ENCODE measurements around the gene NONO.
"Not testable (repeated sequence)": the region's sequence is repeated elsewhere in the genome, so short reads cannot be mapped to it uniquely, and the experiment has no call there.

NONO gene

DNA sequence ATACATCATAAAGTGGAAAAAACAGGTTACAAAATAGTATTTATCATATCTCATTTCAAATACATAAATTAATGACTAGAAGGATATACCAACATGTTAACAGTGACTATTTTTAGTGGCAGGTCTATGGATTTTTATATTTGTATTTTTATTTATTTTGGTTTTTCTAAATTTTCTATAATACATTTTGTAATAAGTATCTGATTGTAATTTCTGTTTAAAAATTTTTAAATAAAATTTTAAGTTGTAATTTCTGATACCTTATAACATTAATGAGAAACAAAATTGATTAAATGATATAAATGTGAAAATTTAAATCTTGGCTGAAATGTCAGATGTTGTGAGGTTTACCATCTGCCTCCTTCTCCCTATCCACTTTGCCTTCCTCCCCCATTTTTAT lies 2.5 kb downstream of the NONO start:
- DNase-seq, result no peak

DNA sequence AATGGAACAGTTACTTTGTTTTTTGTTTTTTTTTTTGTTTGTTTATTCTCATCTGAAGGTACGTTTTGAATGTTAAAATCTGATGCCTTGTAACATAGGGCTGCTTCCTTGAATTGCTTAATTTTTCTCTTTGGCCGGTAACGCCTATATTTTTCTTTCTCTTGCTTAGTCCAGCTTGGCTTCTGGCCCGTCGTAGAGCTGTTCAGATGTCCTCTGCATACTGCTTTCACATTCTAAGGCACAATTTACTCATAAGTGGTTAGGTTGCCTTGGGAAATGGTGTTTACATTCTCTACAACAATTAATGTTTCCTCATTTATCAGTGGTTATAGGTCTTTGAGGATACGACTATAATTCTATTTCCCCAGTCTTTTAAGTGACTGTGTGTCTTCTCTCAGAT lies 7.9 kb downstream of the NONO start:
- DNase-seq, result no peak

DNA sequence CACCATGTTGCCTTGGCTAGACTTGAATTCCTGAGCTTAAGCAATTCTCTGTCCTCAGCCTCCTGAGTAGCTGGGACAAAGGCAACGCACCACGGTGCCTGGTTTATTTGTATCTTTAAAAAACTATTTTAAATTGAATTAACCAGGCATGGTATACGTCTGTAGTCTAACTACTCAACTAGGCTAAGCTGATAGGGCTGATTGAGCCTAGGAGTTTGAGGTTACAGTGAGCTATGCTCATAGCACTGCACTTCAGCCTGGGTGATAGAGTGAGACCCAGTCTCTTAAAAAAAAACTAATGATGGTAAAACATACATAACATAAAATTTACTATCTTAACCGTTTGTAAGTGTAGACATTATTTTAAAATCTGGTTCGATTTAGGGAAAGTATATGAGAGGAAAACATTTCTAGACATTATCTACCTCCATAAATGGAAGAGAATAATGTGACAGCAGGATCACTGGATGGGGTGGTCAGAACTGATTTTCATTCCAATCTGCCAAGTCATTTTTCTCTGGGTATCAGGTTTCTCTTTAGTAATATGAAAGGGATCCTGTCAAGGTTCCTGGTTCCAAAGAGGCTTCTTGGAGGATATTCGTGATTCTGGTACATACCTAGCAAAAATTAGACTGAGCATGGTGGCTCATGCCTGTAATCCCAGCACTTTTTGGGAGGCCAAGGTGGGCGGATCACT lies 9.4 kb downstream of the NONO start:
- no peak for DNase-seq

DNA sequence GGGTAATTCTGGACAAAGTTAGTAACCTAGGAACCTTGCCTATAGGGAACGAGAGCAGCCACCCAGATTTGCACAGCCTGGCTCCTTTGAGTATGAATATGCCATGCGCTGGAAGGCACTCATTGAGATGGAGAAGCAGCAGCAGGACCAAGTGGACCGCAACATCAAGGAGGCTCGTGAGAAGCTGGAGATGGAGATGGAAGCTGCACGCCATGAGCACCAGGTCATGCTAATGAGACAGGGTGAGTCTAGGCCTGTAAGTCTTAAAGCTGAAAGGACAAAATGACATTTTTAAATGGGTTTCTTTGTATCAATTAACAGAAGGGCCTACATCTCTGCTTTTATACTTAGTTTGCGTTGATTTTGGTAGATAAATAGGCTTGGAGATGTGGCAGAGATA lies 13.4 kb downstream of the NONO start:
- no peak for DNase-seq

DNA sequence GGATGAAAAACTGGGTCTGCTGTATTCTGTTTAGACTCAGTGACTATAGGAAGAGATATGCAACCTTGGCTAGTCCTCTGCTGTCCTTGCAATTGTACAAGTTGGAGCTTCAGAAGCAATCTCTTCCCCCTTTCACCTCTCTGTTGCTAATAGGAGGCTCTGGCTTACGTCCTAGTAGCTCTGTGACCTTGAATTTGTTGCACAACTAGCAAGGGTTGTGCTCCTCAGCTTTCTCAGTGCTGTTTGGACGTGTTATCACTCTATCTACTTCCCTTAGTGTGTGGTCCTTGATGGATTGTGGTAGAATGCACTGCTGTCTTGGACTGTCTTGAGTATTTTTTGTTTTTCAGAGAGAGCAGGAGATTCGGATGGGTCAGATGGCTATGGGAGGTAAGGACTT lies 14.7 kb downstream of the NONO start:
- no peak for DNase-seq

DNA sequence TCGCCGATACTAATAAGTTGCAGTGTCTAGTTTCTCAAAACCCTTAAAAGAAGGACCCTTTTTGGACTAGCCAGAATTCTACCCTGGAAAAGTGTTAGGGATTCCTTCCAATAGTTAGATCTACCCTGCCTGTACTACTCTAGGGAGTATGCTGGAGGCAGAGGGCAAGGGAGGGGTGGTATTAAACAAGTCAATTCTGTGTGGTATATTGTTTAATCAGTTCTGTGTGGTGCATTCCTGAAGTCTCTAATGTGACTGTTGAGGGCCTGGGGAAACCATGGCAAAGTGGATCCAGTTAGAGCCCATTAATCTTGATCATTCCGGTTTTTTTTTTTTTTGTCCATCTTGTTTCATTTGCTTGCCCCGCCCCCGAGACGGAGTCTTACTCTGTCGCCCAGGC lies 16.6 kb downstream of the NONO start:
- not testable (repeated sequence) for DNase-seq

DNA sequence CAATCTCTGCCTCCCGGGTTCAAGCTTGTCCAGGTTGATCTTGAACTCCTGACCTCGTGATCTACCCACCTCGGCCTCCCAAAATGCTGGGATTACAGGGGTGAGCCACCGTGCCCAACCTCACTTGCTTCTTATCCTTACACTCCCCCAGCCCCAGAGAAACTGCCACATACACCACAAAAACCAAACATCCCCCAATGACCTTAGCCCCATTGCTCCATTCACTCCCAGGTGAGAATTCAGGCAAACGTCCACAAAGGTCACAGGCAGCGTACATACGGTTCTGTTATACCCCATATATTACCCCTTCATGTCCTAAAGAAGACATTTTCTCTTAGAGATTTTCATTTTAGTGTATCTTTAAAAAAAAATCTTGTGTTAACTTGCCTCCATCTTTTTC lies 17.1 kb downstream of the NONO start:
- not testable (repeated sequence) for DNase-seq

DNA sequence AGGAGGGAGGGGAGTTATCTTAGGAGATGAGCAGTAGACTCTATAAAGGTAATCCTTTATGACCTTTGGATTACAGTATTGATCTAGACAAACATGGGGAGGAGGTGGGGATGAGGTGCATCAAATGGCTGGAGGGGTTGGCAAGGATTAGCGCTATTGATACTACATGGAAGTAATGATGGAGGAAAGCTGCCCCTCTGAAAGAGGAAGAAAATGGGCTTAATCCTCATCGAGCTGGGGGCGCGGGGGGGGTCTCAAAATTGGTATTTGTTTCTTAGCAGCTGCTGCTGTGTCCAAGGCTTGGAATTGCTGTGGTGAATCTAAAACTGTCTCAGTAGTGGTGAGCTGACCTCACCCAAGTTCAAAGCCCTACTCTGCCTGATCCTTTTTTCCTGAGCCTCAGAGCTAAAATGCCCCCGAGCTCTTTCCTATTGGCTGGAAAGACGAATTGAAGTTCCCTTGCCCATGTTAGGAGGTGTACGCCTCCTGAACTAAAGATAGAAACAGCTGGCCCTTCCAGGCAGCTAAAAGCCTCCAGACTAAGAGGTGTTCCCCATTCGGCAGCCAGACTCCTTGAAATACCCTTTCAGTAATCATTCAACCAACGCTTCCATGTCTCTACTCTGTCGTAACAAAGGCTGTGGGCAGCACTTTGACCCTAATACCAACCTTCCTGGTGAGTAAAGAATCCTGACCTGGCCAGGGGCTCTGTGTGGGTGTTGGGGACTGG lies 17.9 kb downstream of the NONO start, which contains the start of gene ITGB1BP2:
ITGB1BP2 (plus strand) TSS at position 556 of the 730 bp plus-strand sequence; CDS start at position 613, 57 bp downstream.
- DNase-seq, result no peak

DNA sequence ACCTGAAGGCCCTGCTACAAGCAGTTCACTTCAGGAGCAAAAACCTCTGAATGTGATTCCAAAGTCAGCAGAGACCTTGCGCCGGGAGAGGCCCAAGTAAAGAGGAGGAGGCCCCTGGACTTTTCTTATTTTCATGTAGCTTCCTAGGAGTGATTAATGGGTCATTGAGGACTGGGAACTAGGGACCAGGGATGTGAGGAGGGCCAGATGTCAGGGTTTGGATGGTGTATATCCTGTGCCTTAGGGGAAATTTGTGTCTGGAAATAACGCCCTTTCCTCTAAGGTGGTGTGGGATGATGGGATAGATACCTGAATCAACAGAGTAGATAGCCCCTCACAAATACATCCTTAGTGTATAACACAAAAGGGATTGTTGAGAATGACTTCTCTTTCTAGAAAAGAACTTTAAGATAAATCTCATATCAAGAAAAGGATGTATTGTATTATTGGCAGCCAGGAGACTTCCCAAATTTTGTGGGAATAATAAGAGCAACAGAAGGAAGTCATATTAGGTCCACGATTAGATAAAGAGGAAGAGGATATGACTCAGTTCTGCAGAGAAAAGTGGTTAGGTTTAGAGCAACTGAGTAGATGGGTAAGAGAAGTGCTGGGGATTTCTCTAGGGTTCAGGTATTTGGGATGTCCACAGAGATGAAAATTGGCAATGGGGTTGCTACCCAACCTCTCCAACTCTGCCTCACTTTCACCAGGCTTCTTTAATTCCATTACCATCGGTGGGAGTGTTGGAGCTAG lies 19.2 kb downstream of the NONO start:
- DNase-seq, result no peak

DNA sequence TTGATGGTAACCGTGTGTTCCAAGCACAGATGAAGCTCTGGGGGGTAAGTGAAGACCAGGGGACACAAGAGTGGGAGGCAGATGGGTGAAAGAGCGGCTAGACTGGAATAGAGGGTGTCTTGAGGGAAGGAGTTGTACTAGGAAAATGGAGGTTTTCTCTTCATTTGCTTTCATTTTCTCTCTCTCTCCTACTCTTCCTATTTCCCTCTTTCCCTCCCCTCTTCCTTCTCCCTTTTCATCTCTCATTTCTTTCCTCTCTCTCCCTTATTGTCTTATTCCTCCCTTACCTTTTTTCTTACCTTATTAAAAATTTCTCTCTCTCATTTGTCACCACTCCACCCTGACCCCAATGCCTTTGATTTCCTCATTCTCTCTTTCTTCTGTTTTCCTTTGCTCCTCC lies 21.1 kb downstream of the NONO start:
- DNase-seq, result no peak

DNA sequence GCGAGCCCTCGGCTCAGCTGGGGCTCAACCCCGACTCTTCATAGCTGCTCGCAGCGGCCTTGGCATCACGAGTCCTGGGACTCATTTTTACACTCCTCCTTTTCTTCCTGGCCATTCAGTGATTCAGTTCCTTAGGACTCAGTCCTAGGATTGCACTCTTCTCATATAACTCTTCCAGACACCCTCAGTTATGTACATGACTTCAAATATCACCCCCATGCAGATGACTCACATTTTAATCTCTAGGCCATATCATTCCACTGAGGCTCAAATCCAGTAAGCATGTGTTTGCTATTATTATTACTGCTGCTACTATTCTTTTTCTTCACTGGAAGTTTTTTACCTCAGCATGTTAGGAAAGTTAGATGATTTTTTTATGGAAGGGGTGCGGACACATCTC lies 32.5 kb downstream of the NONO start:
- DNase-seq, result no peak

DNA sequence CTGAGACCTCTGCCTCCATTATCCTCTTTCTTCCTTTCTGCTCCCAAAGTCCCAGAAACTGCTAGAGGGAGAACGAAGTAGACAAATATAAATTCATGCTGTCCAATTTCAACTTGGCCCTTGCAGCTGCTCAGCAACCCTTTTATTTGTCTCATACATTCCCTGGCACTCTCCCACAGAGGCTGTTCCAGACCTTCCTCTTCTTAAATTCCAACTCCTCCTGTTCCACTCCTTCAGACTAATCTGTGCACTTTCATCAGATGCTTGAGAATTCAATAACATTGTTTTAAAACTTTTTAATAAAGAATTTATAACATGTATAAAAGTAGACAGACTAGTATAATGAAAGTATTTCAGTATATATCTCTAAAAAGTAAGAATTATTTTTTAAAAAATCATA lies 33.5 kb downstream of the NONO start:
- not testable (repeated sequence) for DNase-seq

DNA sequence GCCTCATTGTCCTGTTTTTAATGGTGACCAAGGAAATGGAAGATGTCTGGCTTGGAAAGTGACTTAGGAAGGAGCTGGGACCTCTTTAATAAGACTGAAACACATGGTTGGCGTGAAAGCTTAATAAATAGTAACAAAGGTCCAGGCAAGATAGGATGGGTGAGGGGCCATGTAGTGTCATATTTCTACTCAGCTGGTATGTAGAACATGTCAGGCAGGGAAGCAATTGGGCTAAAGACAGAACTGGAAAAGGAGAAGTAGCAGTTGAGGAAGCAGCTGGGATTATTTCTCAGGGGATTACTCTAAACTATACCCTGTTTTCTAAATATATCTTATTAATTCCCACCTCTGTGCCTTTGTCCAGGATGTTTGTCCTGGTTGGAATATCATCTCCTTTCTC lies 36.7 kb downstream of the NONO start:
- DNase-seq, result no peak

DNA sequence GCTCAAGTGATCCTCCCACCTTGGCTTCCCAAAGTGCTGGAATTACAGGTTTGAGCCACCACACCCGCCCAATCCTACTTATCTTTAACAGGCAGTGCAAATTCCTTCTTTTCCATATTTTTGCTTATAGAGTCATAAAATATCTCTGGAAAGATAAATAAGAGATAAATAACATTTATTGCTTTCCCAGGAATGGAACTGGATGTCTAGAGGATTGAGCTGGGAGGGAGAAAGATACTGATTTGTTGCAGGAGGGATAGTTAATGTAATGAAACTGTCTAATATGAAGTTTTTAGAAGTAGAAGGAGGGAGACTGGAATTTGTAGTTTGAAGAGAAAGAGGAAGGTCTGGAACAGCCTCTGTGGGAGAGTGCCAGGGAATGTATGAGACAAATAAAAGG lies 38.3 kb downstream of the NONO start:
- DNase-seq, result no peak

DNA sequence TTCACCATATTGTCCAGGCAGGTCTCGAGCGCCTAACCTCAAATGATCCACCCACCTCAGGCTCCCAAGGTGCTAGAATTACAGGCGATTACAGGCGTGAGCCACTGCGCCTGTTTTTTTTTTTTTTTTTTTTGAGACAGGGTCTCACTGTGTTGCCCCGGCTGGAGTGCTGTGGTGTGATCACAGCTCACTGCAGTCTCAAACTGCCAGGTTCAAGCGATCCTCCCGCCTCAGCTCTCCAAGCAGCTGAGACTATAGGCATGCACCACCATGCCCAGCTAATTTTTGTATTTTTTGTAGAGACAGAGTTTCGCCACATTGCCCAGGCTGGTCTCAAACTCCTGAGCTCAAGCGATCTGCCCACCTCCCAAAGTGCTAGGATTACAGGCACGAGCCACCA lies 41.0 kb downstream of the NONO start:
- DNase-seq, result not testable (repeated sequence)

DNA sequence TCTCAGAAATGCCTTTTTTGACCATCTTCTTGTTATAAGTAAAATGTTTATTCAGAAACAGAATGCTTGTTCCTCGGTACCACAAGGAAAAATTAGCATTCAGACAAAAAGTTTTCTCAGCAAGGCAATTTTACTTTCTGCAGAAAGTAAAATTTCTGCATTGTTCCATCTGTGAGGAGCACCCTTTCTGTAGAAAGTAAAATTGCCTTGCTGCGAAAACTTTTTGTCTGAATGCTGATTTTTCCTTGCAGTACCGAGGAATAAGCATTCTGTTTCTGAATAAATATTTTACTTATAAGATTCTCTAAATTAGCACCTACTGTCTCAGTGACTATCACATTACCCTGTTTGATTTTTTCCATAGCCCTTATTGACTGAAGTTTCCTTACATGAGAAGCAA lies 43.0 kb downstream of the NONO start:
- no peak for DNase-seq

DNA sequence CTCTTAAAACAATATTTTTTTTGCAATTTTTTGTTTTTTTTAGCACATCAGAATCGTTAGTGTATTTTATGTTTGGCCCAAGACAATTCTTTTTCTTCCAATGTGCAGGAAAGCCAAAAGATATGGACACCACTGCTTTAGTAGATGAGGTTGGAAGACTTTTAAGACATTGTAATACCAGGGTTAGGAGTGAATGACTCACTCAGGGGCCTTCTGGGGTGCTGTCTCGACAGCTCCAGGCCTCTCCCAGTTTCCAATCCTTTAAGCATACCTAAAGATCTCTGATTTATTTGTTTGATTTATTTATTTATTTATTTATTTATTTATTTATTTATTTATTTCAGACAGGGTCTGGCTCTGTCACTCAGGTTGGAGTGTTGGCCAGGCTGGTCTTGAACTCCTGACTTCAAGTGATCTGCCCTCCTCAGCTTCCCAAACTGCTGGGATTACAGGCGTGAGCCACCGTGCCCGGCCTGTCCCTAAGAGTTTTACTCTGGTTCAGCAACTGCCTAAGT lies 65.8 kb downstream of the NONO start:
- not testable (repeated sequence) for DNase-seq

DNA sequence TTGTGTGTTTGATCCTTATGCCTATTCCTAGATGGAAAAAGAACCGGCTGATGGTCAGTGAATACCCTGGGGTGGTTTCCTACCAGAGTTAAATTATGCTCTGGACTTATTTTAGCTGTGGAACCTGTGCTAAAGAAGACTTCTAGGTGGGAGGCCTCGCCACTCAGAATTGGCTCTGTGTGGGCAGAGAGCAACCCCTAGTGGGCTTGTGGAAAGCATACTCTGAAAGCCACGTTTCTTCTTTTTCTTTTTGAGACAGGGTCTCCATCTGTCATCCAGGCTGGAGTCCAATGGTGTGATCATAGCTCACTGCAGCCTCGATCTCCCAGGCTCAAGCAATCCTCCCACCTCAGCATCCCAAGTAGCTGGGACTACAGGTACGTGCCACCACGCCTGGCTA lies 66.4 kb downstream of the NONO start:
- not testable (repeated sequence) for DNase-seq

Data from CD4-positive, alpha-beta T cell treated with Interleukin-10 for 1 hour (primary cell).